NB4 (cell line): Measurements from ENCODE around the gene EFNB1.

Experiments
- DNase-seq: peaks from one replicate; pipeline ENCODE4 v3.0.0; 2010; ENCODE audit warnings: low read depth
- H3K4me3 ChIP-seq: one replicate; pipeline ENCODE4 v1.5.1; 2011; ENCODE audit warnings: mild to moderate bottlenecking, low read depth, low read length, moderate library complexity
- MAX ChIP-seq: IDR thresholded peaks from 2 replicates; pipeline ENCODE4 v1.6.1; 2011; ENCODE audit warnings: low read depth, low read length
- MYC ChIP-seq: IDR thresholded peaks from 2 replicates; pipeline ENCODE4 v1.6.1; 2011; ENCODE audit warnings: low read depth, low read length
- POLR2A ChIP-seq: IDR thresholded peaks from 2 replicates; pipeline ENCODE4 v1.6.1; 2011; ENCODE audit warnings: mild to moderate bottlenecking; ENCODE audit not compliant: insufficient read length; ENCODE audit errors: extremely low read depth
- TF ChIP-seq, protein P1 (sequence below): IDR thresholded peaks from one replicate; pipeline ENCODE4 v1.5.1; 2012; ENCODE audit warnings: low read depth, low read length

Gene EFNB1

DNA sequence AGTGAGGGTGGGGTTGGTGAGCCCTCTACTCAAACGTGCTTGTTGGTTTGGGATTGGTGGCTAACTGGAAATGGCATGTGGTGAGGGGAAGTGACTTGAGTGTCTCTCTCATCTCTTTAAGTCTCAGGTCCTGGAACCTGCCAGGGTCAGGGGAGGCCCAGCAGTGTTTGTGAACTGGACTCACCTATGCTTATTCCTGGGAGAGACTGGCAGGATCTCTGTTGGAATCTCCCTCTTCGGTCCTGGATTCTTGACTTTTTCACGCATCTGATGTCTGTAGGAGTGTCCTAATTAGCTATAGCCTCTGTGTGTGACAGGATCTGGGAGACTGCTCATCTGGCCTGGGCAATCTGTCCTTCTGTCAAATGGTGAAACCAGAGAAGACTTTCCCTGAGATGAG lies 7.2 kb upstream of the EFNB1 start:
- no peak for TF ChIP-seq MYC
- no peak for TF ChIP-seq POLR2A
- TF ChIP-seq, protein P1, sequence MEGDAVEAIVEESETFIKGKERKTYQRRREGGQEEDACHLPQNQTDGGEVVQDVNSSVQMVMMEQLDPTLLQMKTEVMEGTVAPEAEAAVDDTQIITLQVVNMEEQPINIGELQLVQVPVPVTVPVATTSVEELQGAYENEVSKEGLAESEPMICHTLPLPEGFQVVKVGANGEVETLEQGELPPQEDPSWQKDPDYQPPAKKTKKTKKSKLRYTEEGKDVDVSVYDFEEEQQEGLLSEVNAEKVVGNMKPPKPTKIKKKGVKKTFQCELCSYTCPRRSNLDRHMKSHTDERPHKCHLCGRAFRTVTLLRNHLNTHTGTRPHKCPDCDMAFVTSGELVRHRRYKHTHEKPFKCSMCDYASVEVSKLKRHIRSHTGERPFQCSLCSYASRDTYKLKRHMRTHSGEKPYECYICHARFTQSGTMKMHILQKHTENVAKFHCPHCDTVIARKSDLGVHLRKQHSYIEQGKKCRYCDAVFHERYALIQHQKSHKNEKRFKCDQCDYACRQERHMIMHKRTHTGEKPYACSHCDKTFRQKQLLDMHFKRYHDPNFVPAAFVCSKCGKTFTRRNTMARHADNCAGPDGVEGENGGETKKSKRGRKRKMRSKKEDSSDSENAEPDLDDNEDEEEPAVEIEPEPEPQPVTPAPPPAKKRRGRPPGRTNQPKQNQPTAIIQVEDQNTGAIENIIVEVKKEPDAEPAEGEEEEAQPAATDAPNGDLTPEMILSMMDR: no peak
- no peak for TF ChIP-seq MAX
- H3K4me3 ChIP-seq: no peak overlapping the region
- DNase-seq: no peak

- no peak for TF ChIP-seq POLR2A
- TF ChIP-seq, protein P1: peak; percentile 47
- H3K4me3 ChIP-seq: no peak overlapping the region
- DNase-seq: peak; percentile 54
Observed at GRCh38 chrX:68822641-68823410, 6.0 kb upstream of the EFNB1 start.

- no peak overlapping the region for H3K4me3 ChIP-seq
- TF ChIP-seq MAX: no peak
- TF ChIP-seq, protein P1: no peak
- TF ChIP-seq MYC: no peak
- TF ChIP-seq POLR2A: no peak
- DNase-seq: no peak
Observed at GRCh38 chrX:68823413-68824151, 5.2 kb upstream of the EFNB1 start.

- TF ChIP-seq MYC (no peak), MAX (no peak), POLR2A (no peak)
- TF ChIP-seq, protein P1: no peak
- no peak for DNase-seq
- H3K4me3 ChIP-seq: no peak overlapping the region
Observed at GRCh38 chrX:68824152-68824433, 4.7 kb upstream of the EFNB1 start.

- DNase-seq: no peak
- TF ChIP-seq, protein P1: no peak
- TF ChIP-seq MAX: no peak
- TF ChIP-seq MYC: no peak
- no peak for TF ChIP-seq POLR2A
Observed at GRCh38 chrX:68824565-68825125, 4.2 kb upstream of the EFNB1 start.

More at GRCh38 chrX:68824565-68825125, 4.2 kb upstream of the EFNB1 start:
- H3K4me3 ChIP-seq: no peak overlapping the region
